CD4-positive, alpha-beta T cell (primary cell): ENCODE results near the gene RCOR1. TPM values are rescaled to one million over a fixed set of nuclear protein-coding genes. Genes with fewer than 3 reads are reported as not detected.
"Not testable (repeated sequence)": the region's sequence is repeated elsewhere in the genome, so short reads cannot be mapped to it uniquely, and the experiment has no call there.

Source experiments
- ATAC-seq: fragments of 200-7000 bp; cut with Tn5 transposase; one replicate; pipeline ENCODE4 v1.10.0; 2022; ENCODE audit warnings: mild to moderate bottlenecking; ENCODE audit not compliant: poor library complexity
- CTCF ChIA-PET: fragments of 350-600 bp; sonication (Branson Sonifier 250); formaldehyde crosslinking; loops from one replicate; lab custom pipeline; 2021; ENCODE audit warnings: antibody characterized with exemption, inconsistent platforms; lab: Charles Lee
- POLR2A ChIA-PET: fragments of 350-600 bp; sonication (Branson Sonifier 250); formaldehyde crosslinking; loops from one replicate; lab custom pipeline; 2021; ENCODE audit warnings: antibody characterized with exemption, inconsistent platforms; lab: Charles Lee
- DNase-seq, 14 experiments: peaks; one replicate each; pipeline ENCODE4 v3.0.0-alpha.2; 2013 to 2020; ENCODE audit warnings: mixed read lengths in 2 of 14
- H3K27ac ChIP-seq, 2 donors: one replicate each; pipeline versions ENCODE4 v1.5.1 to v1.7.0; 2013; ENCODE audit warnings: low read length in 2 of 2, low read depth in 1 of 2, mild to moderate bottlenecking in 1 of 2
- H3K27me3 ChIP-seq, 2 experiments: 1 replicate in 1 of 2; 2 replicates in 1 of 2; pipeline versions ENCODE4 v1.6.1 to v1.7.0; 2013; ENCODE audit warnings: low read length in 2 of 2, control low read depth in 1 of 2, mild to moderate bottlenecking in 1 of 2, moderate library complexity in 1 of 2; ENCODE audit not compliant: insufficient read depth in 2 of 2, control insufficient read depth in 1 of 2
- H3K36me3 ChIP-seq: one replicate; pipeline ENCODE4 v1.6.1; 2013; ENCODE audit warnings: low read length, control low read depth; ENCODE audit not compliant: insufficient read depth
- H3K4me1 ChIP-seq: one replicate; pipeline ENCODE4 v1.6.1; 2013; ENCODE audit warnings: low read length, control low read depth; ENCODE audit not compliant: insufficient read depth
- H3K4me3 ChIP-seq: one replicate; pipeline ENCODE4 v1.5.1; 2013; ENCODE audit warnings: mild to moderate bottlenecking, low read length, moderate library complexity
- H3K9me3 ChIP-seq, 2 experiments: 1 replicate in 1 of 2; 2 replicates in 1 of 2; pipeline versions ENCODE4 v1.6.1 to v1.7.0; 2013; ENCODE audit warnings: low read length in 2 of 2, mild to moderate bottlenecking in 2 of 2, control low read depth in 1 of 2, moderate library complexity in 1 of 2; ENCODE audit not compliant: control insufficient read depth in 1 of 2, insufficient read depth in 1 of 2
- H3K27ac Mint-ChIP-seq: one replicate; pipeline ENCODE4 v1.8.0; 2020; ENCODE audit warnings: mixed read lengths
- H3K27me3 Mint-ChIP-seq: one replicate; pipeline ENCODE4 v1.8.0; 2021; ENCODE audit warnings: mixed read lengths
- H3K36me3 Mint-ChIP-seq: one replicate; pipeline ENCODE4 v1.8.0; 2021; ENCODE audit warnings: low read depth, mixed read lengths
- H3K4me1 Mint-ChIP-seq: one replicate; pipeline ENCODE4 v1.8.0; 2021; ENCODE audit warnings: low read depth, mixed read lengths
- H3K4me3 Mint-ChIP-seq: one replicate; pipeline ENCODE4 v1.8.0; 2020; ENCODE audit warnings: mild to moderate bottlenecking, mixed read lengths
- H3K9me3 Mint-ChIP-seq: one replicate; pipeline ENCODE4 v1.8.0; 2020; ENCODE audit warnings: mixed read lengths
- CTCF ChIP-seq: fragments of 200-600 bp; IDR thresholded peaks from one replicate; pipeline ENCODE4 v1.8.0; 2022; ENCODE audit warnings: antibody characterized with exemption, mild to moderate bottlenecking
- intact Hi-C, 2 experiments: fragments of 100-400 bp; cut with DNase I in 1 of 2; cut with micrococcal nuclease in 1 of 2; formaldehyde crosslinking; loops; one replicate each; pipeline versions ENCODE4 v1.15.1 to v1.9.0; 2023 to 2025; cut with DNase I, micrococcal nuclease
- total RNA-seq, 174 experiments: library from RNA in 2 of 174; stranded (reverse) in 2 of 174; gene quantifications; one replicate each; pipeline ENCODE4 v1.2.3 and lab custom pipeline; 2021 to 2026

Gene RCOR1
- total RNA-seq, 2 experiments from 2014 or later, result 20.5 to 23.1 TPM

- Histone ChIP-seq H3K4me3 (no peak overlapping the region), H3K27me3 (no peaks in the 10 kb centered on the region), H3K4me1 (peaks cover 8% of the 10 kb centered on the region), H3K9me3 (no peaks in the 10 kb centered on the region), H3K27ac (no peak overlapping the region), H3K36me3 (no peaks in the 10 kb centered on the region)
- Mint-ChIP-seq H3K27ac (no peak overlapping the region), H3K27me3 (no peaks in the 10 kb centered on the region), H3K4me3 (no peak overlapping the region), H3K9me3 (no peaks in the 10 kb centered on the region), H3K4me1 (peaks cover 4% of the 10 kb centered on the region), H3K36me3 (no peaks in the 10 kb centered on the region)
- TF ChIP-seq CTCF, result no peak
- DNase-seq (peak in 1 of 14 experiments; percentile 35), ATAC-seq (no peak)
- ChIA-PET POLR2A (no interaction called here), CTCF (interaction anchor here (1.1 kb wide), 1 partner anchor 21 kb away, joined by 3 read pairs; no protein-coding TSS in a partner anchor)
- intact Hi-C loops, result no loop called here
Observed at GRCh38 chr14:102573591-102574046, 18.8 kb upstream of the RCOR1 start.

GRCh38 chr14:102574281-102575159, 17.9 kb upstream of the RCOR1 start:
- Histone ChIP-seq H3K4me3 (no peak overlapping the region), H3K27me3 (no peaks in the 10 kb centered on the region), H3K4me1 (peaks cover 6% of the 10 kb centered on the region), H3K9me3 (no peaks in the 10 kb centered on the region), H3K27ac (no peak overlapping the region), H3K36me3 (no peaks in the 10 kb centered on the region)
- ChIA-PET CTCF (no interaction called here), POLR2A (interaction anchor here (0.9 kb wide), 1 partner anchor 20 kb away, joined by 3 read pairs; no protein-coding TSS in a partner anchor)
- H3K4me1 Mint-ChIP-seq, result peaks cover 4% of the 10 kb centered on the region
- no peak overlapping the region for H3K27ac Mint-ChIP-seq
- no peak for TF ChIP-seq CTCF
- ATAC-seq, result no peak
- no peaks in the 10 kb centered on the region for H3K9me3 Mint-ChIP-seq
- intact Hi-C loops, result no loop called here
- H3K4me3 Mint-ChIP-seq, result no peak overlapping the region
- DNase-seq, result no peak
- H3K36me3 Mint-ChIP-seq, result no peaks in the 10 kb centered on the region
- H3K27me3 Mint-ChIP-seq, result no peaks in the 10 kb centered on the region

- DNase-seq (no peak), ATAC-seq (no peak)
- Mint-ChIP-seq H3K4me3 (no peak overlapping the region), H3K27me3 (no peaks in the 10 kb centered on the region), H3K36me3 (no peaks in the 10 kb centered on the region), H3K4me1 (peaks cover 4% of the 10 kb centered on the region), H3K27ac (no peak overlapping the region), H3K9me3 (no peaks in the 10 kb centered on the region)
- H3K27ac ChIP-seq, result no peak overlapping the region
- H3K9me3 ChIP-seq, result no peaks in the 10 kb centered on the region
- no peaks in the 10 kb centered on the region for H3K27me3 ChIP-seq
- peaks cover 6% of the 10 kb centered on the region for H3K4me1 ChIP-seq
- no peak for TF ChIP-seq CTCF
- H3K36me3 ChIP-seq, result no peaks in the 10 kb centered on the region
- H3K4me3 ChIP-seq, result no peak overlapping the region
- POLR2A ChIA-PET, result interaction anchor here (0.9 kb wide), 1 partner anchor 20 kb away, joined by 3 read pairs; no protein-coding TSS in a partner anchor
- CTCF ChIA-PET, result no interaction called here
- intact Hi-C loops, result no loop called here
Observed at GRCh38 chr14:102575160-102575845, 17.1 kb upstream of the RCOR1 start.

- ATAC-seq, result not testable (repeated sequence)
Observed at GRCh38 chr14:102575846-102576428, 16.5 kb upstream of the RCOR1 start.

More at GRCh38 chr14:102575846-102576428, 16.5 kb upstream of the RCOR1 start:
- H3K4me1 ChIP-seq, DNase-seq, H3K4me3 ChIP-seq, H3K27ac Mint-ChIP-seq, POLR2A ChIA-PET, H3K4me1 Mint-ChIP-seq, H3K36me3 Mint-ChIP-seq, intact Hi-C loops, H3K36me3 ChIP-seq, H3K27ac ChIP-seq, H3K27me3 ChIP-seq, H3K9me3 ChIP-seq, H3K27me3 Mint-ChIP-seq, CTCF ChIA-PET, H3K9me3 Mint-ChIP-seq, H3K4me3 Mint-ChIP-seq: not testable (repeated sequence)
